ENCODE results near the gene EPHA8. TPM values are rescaled to one million over a fixed set of nuclear protein-coding genes. Genes with fewer than 3 reads are reported as not detected.

Gene EPHA8
- total RNA-seq, 4 donors from 2014 or later, result 0.62 TPM; not detected in 3

- WGBS, 2 donors, result 79 to 82% methylated on average over 12 of the region's 12 CpGs
- H3K4me3 ChIP-seq (ENCODE audit: low read depth, poor library complexity, severe bottlenecking), result no peak overlapping the region
- intact Hi-C loops (cut with DNase I; ENCODE audit: low total_unique reads), result no loop called here
- no peak for TF ChIP-seq POLR2A (IDR thresholded peaks at IDR 0.05)
- TF ChIP-seq, protein P1, sequence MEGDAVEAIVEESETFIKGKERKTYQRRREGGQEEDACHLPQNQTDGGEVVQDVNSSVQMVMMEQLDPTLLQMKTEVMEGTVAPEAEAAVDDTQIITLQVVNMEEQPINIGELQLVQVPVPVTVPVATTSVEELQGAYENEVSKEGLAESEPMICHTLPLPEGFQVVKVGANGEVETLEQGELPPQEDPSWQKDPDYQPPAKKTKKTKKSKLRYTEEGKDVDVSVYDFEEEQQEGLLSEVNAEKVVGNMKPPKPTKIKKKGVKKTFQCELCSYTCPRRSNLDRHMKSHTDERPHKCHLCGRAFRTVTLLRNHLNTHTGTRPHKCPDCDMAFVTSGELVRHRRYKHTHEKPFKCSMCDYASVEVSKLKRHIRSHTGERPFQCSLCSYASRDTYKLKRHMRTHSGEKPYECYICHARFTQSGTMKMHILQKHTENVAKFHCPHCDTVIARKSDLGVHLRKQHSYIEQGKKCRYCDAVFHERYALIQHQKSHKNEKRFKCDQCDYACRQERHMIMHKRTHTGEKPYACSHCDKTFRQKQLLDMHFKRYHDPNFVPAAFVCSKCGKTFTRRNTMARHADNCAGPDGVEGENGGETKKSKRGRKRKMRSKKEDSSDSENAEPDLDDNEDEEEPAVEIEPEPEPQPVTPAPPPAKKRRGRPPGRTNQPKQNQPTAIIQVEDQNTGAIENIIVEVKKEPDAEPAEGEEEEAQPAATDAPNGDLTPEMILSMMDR (IDR thresholded peaks at IDR 0.05), result no peak
- DNase-seq (ENCODE audit: low spot score in 2 of 2), result no peak
Observed at GRCh38 chr1:22544606-22545005, 18.7 kb upstream of the EPHA8 start.

GRCh38 chr1:22545141-22545540, 18.1 kb upstream of the EPHA8 start:
- intact Hi-C loops (cut with DNase I; ENCODE audit: low total_unique reads), result no loop called here
- 41 to 45% methylated on average over 13 of the region's 13 CpGs for WGBS, 2 donors

DNA sequence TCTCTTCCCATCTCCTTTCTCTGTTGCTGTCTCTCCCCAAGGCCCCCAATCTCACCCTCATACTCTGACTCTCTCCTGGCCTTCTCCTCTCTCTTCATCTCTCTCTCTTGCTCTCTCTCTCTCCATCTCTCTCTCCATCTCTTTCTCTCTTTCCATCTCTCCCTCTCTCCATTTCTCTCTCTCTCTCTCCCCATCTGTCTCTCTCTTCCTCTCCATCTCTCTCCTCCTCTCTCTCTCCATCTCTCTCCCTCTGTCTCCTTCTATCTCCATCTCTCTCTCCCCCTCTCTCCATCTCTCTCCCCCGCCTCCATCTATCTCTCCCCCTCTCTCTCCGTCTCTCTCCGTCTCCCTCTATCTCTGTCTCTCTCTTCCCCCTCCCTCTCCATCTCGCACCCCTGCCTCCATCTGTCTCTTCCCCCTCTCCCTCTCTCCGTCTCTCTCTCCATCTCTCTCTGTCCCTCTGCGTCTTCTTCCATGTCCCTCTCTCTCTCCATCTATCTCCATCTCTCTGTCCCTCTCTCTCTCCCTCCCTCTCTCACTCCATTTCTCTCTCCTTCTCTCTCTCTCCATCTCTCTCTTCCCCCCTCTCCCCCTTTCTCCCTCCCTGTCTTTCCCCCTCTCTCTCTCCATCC, 16.0 kb upstream of the EPHA8 start:
- WGBS, 2 donors, result 68 to 77% methylated on average over 6 of the region's 6 CpGs
- intact Hi-C loops (cut with DNase I; ENCODE audit: low total_unique reads), result no loop called here
- no peak for DNase-seq (ENCODE audit: low spot score in 2 of 2)
- TF ChIP-seq, protein P1 (IDR thresholded peaks at IDR 0.05), result no peak
- no peak for TF ChIP-seq POLR2A (IDR thresholded peaks at IDR 0.05)
- no peak overlapping the region for H3K4me3 ChIP-seq (ENCODE audit: low read depth, poor library complexity, severe bottlenecking)

More at GRCh38 chr1:22545141-22545540, 18.1 kb upstream of the EPHA8 start:
- no peak for DNase-seq (ENCODE audit: low spot score in 2 of 2)
- TF ChIP-seq, protein P1 (IDR thresholded peaks at IDR 0.05), result no peak
- no peak for TF ChIP-seq POLR2A (IDR thresholded peaks at IDR 0.05)
- no peak overlapping the region for H3K4me3 ChIP-seq (ENCODE audit: low read depth, poor library complexity, severe bottlenecking)

DNA sequence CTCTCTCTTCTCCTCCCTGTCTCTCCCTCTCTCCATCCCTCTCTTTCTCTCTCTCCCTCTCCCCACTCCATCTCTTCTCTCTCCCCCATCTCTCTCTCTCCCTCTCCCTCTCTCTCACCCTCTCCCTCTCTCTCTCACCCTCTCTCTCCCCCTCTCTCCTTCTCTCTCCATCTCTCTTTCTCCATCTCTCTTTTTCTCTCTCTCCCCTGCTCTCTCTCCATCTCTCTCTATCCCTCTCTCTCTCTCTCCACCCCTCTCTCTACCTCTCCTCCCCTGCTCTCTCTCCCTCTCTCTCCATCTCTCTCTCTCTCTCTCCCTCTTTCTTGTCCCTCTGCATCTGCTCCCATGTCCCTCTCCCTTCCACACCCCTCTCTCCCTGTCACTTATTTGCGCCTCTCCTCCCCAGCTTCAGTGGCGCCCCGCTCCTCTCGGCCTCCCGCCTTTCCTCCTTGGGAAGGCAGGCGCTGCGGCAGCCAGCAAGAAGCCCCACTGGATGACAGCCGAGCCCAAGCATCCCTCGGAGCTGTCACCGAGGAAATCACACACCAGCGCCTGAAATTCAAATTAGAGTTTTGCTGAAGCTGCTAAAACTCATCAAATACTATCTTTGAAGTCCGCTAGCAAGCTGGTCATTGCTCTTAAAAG, 15.3 kb upstream of the EPHA8 start:
- 15 to 21% methylated on average over 12 of the region's 12 CpGs for WGBS, 2 donors
- no peak for DNase-seq (ENCODE audit: low spot score in 2 of 2)
- intact Hi-C loops (cut with DNase I; ENCODE audit: low total_unique reads), result no loop called here
- no peak overlapping the region for H3K4me3 ChIP-seq (ENCODE audit: low read depth, poor library complexity, severe bottlenecking)
- TF ChIP-seq, protein P1 (IDR thresholded peaks at IDR 0.05), result no peak
- no peak for TF ChIP-seq POLR2A (IDR thresholded peaks at IDR 0.05)

- intact Hi-C loops (cut with DNase I; ENCODE audit: low total_unique reads), result no loop called here
- WGBS, 2 donors, result 84 to 88% methylated on average over 5 to 11 of the region's 11 CpGs
- DNase-seq (ENCODE audit: low spot score in 2 of 2), result no peak
- no peak for TF ChIP-seq POLR2A (IDR thresholded peaks at IDR 0.05)
- TF ChIP-seq, protein P1 (IDR thresholded peaks at IDR 0.05), result no peak
- no peak overlapping the region for H3K4me3 ChIP-seq (ENCODE audit: low read depth, poor library complexity, severe bottlenecking)
Observed at GRCh38 chr1:22550021-22550420, 13.3 kb upstream of the EPHA8 start.

All from lower leg skin (tissue), 4 donors.